GM10847 (cell line): ENCODE data around the gene SMPX.

Source experiments
- POLR2A ChIP-seq: IDR thresholded peaks from 2 replicates; pipeline ENCODE4 v1.6.1; 2011; ENCODE audit not compliant: insufficient read length; ENCODE audit errors: extremely low read depth

SMPX gene

DNA sequence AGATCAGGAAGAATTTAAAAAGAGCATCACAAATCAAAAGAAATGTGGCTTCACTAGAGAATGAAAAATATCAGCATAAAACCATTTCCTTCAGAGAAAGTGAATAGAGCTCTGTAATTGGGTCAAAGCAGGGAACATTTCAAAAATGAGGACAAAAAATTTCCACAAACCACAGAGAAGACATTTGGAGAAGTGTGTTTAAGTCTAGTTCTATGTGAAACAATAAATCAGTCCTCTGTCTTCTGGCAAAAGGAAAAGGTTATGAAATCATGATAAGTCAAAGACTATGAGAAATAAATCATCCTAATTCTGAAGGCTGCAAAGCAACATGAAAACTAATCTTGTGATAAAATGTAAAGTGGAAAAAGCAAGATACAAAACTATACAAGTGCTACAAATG, 27.9 kb downstream of the SMPX start:
- no peak for TF ChIP-seq POLR2A

- TF ChIP-seq POLR2A = no peak
Observed at GRCh38 chrX:21728276-21728968, 29.5 kb downstream of the SMPX start.

DNA sequence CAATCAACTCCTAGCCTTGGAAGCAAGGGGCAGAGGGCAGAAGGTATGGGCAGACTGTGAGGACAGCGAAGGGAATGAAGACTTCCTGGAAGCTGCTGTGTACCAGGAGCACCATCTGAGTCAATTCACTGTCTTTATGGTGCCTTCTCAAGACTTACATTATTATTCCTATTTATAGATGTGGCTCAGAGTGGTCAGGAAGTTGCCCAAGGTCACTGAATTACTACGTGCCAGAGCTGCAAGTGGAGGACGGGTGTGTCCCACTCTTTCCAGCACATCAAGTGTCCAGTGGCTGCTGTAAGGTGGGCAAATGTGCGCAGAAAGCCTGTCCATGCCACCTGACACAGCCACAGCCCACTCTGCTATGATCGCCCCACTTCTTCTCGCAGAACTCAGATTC, 32.0 kb downstream of the SMPX start:
- no peak for TF ChIP-seq POLR2A

GRCh38 chrX:21725496-21725895, 32.4 kb downstream of the SMPX start:
- no peak for TF ChIP-seq POLR2A

DNA sequence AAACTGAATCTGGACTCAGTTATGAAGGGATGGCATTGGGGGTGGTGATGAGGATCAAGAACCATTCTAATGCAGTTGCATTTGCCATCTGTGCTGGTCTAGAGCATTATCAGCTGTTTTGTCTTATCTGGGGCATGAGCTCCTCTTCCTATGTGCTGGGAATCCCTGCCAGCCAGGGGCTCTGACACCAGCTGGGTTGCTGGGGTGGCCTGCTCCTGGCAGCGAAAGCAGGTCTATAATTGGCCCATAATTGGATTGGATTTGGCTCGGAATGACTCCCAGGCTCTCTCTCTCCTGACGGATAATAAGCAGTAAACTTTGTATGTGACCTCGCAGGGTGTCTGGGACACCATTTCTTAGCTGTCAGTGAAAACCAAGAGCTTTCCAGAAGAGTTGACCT, 34.1 kb downstream of the SMPX start:
- no peak for TF ChIP-seq POLR2A

GRCh38 chrX:21723084-21723483, 34.8 kb downstream of the SMPX start:
- no peak for TF ChIP-seq POLR2A

GRCh38 chrX:21721195-21721594, 36.7 kb downstream of the SMPX start:
- TF ChIP-seq POLR2A = no peak

DNA sequence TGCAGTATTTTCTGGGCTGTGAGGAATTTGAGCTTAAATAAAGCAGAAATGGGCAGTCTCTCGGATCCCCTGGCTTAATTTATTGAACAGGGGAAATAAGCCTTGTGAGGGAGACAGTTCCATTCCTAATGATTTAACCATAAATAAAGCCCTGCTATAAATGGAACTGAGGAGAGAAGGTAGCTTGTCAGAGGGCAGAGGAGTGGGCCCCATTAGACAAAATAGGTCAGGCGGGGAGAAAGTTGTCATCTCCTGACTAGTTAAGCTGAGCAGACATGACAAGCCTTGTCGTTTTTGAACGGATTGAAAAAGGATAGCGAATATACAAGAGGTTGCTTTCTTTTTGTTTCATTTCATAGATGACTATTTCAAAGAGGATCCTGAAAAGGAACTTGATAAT, 39.3 kb downstream of the SMPX start:
- no peak for TF ChIP-seq POLR2A

GRCh38 chrX:21717802-21718201, 40.1 kb downstream of the SMPX start:
- no peak for TF ChIP-seq POLR2A

GRCh38 chrX:21715825-21716224, 42.1 kb downstream of the SMPX start:
- TF ChIP-seq POLR2A = no peak

- TF ChIP-seq POLR2A = no peak
Observed at GRCh38 chrX:21715337-21715736, 42.6 kb downstream of the SMPX start.

GRCh38 chrX:21711848-21712197, 46.1 kb downstream of the SMPX start:
- TF ChIP-seq POLR2A = no peak

GRCh38 chrX:21711129-21711847, 46.6 kb downstream of the SMPX start:
- no peak for TF ChIP-seq POLR2A

GRCh38 chrX:21708116-21708515, 49.8 kb downstream of the SMPX start:
- TF ChIP-seq POLR2A = no peak

DNA sequence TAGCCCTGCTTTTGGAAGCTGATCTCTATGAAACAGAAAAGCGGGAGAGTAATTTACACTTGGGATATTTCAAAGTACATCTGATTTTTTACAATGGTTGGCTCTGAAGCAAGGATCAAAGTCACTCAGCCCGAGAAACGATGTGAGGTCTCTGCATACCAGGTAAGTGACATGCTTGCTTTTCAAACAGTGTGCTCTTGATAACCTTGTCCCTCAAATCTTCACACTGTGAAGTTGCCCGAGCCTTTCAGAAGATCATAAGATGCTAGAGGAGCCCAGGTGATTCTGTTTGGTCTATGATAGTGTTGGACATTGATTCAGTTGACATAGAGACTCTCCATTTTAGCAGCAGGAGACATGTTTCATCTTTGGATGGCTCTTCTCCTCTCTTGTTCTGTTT, 52.7 kb downstream of the SMPX start:
- no peak for TF ChIP-seq POLR2A

DNA sequence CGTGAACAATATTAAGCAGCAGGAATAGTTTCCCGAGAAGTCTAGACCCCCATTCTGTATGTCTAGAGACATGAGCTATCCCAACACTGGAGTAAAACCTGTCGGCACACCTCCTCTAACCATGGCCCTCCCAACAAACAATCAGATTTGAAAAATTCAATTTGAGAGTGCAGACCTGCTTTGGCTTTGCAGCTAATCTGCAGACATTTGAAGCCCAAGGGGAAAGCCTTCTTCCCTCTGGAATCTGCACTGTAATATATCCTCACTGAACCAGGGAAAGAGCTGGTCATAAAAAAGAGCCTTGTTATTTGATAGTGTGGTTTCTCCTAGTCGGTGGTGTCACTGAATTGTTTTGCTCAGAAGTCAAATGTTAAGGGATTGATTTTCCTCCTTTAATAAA, 55.2 kb downstream of the SMPX start:
- TF ChIP-seq POLR2A = no peak

DNA sequence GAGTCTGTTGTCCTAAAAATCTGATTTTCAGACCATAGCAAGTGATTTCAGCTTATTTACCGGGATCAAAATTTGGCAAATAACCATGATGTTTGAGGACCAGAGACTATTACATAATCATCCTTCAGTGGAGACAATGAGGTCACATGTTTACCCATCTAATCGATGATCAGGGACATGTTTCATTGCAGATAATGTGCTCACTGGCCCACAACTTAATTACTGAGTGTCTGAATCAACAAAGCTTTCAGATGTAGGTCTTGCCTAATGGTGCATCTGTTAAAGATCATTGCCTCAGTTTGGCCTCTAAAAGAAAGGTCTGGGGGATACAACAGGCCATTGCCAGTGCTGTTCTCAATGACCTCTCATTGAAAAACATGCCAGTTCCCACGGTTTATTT, 56.9 kb downstream of the SMPX start:
- no peak for TF ChIP-seq POLR2A
